ENCODE results near the gene MYOF.
"Not testable (repeated sequence)": the region's sequence is repeated elsewhere in the genome, so short reads cannot be mapped to it uniquely, and the experiment has no call there.

The MYOF gene

DNA sequence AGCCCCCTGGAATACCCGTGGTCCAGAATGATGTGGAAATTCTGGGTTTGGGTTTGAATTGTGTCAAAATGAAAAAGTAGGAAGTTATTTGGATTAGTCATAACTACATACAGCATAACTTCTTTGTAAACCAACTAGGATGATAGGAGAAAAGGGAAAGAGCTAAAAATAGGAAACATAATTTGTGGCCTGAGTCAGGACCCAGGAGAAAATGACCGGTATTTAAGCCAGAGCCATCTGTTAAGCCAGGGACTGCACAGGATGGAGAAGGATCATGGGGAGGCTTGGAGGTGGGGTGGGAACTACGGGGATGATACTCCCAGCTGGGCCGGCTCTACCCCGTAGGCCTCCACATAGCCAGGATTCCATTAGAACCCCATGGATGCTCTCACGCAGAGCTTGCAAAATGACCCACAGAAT is 98.6 kb downstream of the MYOF start:
- peak; percentile 64 for DNase-seq

DNA sequence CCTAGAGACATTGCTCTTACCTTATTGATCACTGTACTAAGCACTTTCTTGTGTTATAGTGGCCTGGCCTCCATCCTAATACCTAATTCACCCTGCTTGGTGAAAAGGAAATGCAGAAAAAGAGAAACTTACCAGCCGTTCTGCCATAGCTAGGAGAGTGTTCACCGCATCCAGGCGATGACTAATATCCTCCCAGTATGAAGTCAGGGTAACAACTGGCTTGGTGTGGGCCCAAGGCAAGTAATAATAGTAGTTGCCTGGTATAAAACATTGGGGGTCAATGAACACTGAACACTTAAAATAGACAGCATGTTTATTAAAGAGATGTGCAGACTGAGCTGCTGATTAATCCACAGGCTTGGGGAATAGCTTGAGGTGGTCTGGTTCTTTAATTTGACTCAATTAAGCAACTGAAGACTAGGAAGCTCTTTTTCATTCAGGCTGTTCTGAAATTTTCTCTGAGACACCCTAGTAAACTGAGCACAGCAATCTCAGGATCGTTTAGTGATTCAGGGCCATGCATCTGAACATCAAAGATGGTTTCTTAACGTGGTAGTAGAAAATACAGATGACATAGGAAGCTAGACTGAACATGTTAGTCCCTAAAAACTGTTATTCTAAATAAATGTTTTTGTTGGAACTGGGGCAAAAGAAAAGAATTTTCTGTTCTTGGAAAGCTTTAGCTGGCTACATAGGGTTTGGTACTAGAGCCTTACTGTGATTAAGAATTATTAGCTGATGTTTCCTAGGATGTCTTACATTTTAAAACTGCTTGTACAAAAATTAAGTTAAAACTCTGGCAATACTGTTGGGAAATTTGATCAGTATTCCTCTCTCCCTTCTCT is 102.2 kb downstream of the MYOF start:
- DNase-seq: peak; percentile 78

DNA sequence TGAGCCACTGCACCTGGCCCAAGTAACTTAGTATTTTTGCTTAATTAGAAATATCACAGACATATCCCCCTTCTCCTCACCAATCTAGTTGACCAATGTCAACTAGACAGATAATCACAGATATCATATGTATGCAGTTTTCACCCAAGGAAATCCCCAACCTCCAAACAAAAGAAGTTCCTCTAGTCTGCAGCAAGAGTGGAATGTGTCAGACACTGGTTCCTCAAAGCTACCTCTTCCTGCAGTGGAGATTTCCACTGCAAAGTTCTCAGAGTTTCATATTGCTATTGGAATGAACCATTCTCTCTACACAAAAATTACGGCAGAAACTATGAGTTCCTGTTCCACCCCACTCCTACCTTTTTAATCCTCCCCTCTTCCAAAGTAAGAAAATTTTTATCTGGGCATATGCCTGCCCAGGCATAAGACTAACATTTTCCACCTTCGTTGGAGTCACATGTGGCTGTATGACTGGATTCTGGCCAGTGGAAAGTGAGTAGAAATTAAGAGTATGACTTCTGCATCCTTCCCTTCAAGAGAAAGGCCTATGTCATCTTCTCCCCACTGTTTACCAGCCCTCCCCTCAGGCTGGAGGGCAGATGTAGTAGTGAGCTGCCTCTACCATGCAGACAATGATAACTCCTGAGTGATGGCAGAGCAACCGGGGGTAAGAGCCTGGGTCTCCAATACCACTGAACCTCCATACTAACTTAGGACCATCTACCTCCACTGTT is 103.0 kb downstream of the MYOF start:
- DNase-seq: peak; percentile 86

DNA sequence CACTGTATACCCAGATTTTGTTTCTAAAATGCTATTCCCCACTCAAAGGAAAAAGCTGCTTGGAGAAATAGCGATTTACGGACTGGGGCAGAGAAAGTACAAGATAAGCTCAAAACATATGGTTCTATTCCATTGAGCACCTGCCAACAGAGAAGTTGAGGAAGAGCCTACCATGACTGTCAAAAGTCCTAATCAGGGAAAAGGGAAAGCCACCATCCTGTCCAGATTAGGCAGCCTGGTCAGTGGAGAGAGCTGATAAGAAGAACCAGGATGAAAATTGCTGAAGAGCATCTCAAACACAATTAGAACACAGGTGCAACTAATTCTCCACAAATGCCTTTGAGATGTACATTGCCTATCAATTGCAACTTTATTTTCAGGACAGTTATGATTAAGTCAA is 104.1 kb downstream of the MYOF start:
- no peak for DNase-seq

DNA sequence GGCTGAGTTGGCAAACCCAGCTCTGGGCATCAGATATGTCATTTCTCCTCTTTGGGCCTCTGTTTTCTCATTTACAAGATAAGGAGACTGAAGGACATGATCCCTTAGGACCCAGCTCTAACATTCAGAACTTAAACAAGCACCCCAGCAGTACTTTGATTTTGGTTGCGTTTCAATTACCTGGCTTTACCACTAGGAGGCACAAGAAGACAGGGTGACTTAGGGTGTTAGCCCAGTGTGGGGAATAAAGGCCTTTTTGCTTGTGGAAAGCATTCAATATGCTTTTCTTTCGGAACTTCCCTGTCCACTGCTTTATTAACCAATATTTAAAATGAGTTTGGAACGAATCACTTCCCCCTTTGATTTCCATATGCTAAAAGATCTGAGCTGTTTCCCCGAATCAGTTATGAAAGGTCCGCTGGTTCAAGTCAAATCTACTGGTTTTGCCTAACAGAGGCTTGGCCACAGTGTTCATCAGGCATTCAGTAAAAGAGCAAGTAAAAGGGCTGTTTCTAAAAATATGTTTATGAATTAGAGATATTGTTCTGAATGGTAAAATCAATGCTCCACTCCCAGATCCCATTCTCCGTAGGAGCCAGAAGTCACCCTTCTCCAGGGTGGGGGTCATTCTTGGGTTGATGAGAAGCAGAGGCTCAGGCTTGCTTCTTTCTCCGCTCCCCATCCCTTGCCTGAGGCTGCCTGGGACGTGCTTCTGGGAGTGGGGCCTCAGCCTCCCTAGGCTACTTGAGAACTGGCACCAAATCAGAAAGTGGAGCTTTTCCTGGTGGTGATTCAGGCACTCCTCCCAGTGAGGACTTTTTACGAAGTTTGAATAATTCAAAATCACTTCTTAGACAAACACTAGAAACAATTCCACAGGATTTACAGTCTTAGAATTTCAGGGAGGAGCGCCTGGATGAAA is 105.5 kb downstream of the MYOF start:
- DNase-seq: peak; percentile 92

DNA sequence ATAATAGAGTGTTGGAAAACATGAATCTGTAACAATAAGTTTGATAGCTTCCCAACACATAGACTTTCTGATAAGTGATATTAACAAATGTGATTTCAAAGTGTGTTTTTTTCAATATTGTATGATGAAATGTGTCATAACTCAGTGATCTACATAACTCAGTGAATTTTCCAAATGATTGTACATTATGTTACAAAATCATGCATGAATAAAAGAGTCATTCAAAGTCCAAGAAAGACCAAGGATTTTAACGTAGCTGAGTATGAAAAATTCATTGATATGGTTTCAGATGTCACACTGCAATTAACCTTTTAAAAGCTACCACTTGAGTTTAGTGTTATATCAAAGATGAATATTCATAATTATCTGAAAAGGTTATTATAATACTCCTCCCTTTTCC is 111.2 kb downstream of the MYOF start:
- no peak for DNase-seq

DNA sequence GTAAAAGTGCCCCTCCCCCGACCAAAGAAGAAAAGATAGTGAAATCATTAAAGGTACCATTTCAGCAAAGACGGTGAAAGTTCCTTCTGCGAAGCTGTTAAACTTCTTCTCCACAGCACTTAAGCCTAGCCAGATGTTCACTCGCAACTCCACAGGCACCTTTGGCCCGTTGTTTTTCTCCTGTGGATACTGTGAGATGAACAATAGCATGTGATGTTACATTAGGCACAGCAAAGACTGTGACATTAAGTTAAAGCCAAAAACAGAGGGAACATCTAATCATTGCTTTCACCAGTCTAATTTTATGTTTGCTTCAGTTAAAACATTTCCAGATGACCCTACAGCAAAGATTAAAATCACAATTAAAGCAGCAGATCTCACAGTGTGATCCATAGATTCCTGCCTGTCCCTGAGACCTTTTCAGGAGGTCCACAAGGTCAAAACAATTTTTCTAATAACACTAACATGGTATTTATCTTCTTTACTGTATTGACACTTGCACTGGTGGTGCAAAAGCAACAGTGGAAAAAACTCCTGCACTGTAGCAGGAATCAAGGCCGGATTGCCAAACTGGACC is 112.5 kb downstream of the MYOF start:
- no peak for DNase-seq

DNA sequence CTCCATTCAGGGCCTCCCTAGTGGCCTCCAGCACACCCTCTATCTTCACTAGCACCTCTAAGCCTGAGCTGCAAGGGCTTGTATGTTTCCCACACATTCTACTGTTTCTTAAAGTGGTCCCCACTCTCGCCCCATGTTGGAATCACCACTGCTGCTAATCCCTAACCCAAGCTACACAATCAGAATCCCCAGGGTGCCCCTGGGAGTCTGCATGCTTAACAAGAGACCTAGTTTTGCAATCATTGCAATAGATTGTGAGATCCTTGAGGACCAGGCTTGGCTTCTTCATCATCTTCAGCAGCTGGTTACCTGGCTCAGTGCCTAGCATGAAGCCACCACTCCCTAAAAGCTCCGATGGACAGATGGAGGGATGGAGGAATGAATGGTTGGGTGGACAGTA is 113.9 kb downstream of the MYOF start:
- DNase-seq: no peak

DNA sequence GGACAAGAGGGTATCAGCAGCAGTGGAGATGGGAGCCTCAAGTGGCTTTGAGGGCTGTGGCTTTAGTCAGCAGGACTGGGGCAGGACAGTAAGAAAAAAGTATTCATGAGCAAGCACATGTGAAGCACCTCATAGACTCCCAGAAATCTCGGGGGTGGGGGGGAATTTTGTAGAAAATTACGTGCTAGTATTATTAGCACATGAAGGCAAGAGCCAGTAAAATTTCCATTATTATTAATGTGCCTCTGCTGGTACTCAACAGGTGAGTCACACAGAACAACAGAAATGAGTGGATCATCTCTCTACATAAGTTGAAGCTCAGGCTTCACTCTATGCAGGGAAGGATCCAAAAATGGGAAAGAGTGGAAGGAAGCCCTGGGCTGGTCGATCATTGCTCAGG is 114.5 kb downstream of the MYOF start:
- DNase-seq: no peak

DNA sequence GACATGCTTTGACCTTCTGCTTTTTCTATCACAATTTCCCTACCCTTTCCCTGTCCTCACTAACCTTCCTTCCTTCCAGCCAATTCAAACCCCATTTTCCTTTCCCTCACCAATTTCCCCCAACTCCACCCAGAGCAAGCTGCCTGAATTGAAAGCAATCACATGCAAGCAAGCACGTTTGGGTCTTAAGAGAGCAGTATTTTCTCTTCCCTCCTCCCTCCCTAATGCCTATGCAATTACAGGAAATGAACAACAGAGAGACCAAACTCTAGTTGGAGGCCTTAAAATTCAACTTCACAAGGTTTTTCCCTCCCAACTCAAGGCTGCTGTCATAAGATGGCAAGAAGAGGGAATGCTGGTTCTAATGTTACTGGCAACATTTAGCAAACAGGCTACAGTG is 117.2 kb downstream of the MYOF start:
- peak; percentile 56 for DNase-seq

DNA sequence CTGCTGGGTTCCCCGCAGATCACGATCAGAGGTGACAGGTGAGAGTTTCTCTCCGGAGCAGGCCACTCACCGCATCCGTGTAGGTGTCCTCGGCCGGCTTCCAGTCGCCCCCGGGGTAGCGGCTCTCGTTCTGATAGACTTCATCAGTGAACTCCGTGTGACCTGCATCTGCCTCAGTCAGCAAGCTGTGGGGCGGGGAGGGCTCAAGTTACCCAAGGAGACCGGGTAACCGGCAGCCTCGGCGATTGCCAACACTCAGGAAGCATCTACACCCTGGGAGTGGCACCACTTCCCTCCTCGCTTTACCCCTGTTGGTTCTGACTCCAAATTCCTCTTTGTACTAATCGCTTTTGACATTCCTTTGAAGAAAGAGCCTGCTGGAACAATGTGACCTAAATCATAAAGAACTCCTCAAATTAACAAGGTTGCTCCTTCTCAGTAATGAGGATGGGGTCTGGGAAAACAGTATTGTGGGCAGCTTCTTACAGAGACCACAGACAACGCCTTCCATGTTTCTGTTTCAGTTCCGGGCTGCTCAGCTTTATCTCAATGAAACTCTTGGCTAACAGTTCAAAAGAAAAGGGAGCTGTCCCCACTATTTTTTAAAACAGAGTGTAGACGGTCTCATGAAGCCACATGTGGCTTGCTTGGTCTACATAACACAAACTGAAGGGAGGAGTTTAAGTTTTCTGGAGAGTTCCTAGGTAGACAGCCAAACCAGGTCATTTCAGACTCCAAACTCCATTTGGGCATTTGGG is 118.1 kb downstream of the MYOF start:
- DNase-seq: peak; percentile 89

DNA sequence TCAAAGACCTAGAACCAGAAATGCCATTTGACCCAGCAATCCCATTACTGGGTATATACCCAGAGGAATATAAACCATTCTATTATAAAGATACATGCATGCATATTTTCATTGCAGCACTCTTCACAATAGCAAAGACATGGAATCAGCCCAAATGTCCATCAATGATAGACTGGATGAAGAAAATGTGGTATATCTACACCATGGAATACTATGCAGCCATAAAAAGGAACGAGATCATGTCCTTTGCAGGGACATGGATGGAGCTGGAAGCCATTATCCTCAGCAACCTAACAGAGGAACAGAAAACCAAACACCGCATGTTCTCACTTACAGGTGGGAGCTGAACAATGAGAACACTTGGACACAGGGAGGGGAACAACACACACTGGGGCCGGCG is 123.7 kb downstream of the MYOF start:
- DNase-seq: not testable (repeated sequence)

DNA sequence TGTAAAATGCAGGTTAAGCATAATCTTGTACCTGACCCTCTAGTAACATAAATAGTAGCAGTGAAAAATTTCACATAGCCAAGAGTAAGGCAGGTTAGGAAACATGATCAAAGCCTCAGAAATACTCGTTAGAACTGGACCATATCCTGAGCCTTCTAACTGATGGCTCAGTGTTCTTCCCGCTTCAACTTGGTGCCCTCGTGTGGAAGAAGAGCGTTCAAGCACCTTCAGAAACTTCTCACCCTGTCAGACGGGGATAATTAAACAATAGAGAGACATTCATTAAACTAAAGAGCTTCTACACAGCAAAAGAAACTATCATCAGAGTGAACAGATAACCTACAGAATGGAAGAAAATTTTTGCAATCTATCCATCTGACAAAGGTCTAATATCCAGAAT is 124.5 kb downstream of the MYOF start:
- DNase-seq: no peak

DNA sequence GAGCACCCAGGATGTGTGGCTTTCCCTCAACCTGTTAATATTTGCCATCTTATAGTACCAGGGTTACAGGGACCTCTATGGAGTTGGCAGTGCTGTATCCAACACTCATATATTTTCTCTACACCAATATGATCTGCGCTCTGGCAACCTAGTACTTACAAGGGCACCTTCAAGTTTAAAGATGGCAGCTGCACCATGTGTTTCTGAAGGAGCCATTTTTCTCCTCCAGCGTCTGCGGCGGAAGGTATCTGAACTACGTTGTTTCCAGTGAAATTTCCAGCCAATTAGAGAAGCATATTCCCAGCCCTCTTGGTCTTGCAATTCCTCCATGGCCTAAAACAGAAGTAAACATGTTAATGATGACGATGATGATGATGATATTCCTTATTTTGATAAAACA is 125.6 kb downstream of the MYOF start:
- no peak for DNase-seq

DNA sequence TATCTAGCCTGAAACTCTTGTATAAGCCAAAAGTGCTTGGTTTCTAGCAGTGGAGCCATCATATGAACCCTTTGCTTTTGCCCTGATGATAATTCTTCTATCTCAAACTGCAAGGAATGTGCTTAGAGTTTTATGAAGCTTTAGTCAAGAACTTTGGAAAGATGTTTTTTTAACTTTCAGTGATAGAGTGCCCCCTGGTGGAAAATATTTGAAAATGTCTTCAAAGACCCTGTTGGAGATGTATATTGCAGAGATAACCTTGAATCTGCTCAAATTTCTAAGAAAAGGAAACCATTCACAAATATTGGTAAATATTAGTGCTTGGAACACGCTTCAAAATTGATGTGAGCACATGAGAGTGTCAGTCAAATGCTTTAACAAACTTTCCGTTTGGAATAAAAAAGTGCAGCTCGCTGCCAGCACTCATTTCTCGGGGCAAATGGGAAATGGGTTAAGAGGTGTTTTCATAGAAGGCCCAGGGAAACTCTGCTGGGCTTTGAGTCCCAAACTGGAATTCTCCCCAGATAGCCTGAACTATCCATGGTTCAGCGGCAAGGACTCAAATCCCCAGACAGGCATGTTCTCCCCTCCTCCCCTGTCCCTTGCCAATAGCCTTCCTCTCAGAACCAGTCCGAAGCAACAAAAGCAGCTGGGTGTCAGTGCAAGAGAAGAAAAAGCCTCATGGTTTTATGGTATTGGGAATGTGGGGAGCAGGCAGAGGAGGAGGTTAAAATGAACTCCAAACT is 129.3 kb downstream of the MYOF start:
- DNase-seq: peak; percentile 32

DNA sequence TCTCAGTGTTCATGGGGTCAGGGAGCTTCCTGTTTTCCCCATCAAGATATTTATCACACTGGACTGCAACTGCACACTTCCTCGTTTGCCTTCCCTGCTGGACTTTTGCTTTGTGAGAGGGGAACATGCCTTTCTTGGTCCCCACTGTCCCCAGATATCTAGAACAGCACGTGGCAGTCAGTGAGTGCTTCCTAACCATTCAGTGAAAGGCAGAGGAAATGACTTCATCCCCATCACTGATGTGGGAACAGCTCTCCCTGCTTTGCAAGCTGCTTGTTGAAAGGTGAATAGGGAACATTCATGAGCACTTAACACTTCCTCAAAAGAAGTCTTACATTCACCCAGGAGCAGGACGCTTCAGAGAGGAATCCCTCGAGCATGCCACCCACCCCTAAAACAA is 135.4 kb downstream of the MYOF start:
- DNase-seq: peak; percentile 58

DNA sequence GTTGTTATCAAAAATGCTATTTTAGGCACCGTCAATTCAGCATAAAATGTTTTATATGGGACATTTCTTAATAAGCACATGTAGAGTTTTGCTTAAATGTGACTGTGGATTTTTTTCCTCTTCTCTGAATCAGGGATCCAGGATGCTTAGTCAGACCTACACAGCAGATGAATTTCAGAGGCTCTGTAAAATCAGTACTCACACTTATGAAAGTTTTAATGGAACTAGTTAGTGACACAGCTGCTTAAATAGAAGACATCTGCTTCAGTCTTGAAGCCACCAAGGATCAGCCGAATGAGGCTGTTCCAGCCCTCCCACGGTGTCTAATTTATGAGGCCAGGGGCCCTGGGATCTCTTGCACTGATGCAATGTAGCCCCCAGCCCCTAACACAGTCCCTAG is 136.0 kb downstream of the MYOF start:
- no peak for DNase-seq

DNA sequence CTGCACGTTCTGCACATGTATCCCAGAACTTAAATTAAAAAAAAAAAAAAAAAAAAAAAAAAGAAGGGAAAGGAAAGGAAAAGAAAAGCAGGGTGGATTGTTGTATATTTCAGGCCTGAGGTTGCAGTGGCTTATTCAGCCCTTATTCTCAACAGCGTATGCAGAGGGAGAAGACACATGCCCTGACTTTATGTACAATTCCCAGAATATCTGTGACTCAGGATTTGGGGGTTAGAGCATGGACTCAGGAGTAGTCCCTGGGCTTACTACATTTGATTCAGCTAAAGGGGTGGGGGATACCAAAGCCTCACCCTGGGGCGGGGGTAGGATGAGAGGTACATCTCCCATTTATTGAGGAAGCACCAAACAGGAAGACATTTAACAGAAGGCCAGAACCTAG is 137.4 kb downstream of the MYOF start:
- no peak for DNase-seq

DNA sequence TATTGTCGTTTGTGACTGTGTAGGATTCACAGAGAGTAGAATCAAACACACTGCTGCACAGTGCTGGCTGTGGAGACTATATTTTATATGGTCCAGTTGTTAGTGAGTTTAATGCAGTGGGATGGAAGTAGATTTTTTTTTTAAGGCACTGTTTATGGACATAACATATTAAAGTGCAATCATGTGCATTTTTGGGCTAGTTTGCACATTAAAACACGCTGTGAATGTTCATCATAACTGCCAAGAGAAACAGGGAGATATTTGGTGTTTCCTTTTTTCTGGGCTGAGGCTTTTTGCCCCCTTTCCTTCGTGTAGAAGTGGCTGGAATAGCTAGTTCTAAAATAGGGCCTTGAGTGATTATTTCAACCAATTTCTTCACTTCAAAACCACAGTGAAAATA is 139.2 kb downstream of the MYOF start:
- no peak for DNase-seq

DNA sequence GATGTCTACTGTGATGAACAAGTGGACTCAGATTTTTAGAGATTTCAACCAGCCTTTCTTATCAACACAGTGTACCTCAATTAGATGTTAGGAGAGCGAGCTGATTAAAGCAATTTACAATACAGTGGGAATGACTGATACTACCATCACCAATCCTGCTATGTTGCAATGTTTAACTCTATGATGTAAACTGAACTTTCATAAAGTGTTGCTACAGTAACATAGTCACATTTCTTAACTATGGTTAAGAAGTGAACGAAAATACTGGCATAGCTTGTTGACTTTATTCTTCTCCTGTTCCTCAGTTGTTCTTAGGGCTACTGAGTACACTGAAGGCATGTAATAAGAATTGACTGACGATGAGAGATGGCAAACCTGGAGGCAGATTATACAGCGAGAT is 139.8 kb downstream of the MYOF start:
- peak; percentile 46 for DNase-seq

DNA sequence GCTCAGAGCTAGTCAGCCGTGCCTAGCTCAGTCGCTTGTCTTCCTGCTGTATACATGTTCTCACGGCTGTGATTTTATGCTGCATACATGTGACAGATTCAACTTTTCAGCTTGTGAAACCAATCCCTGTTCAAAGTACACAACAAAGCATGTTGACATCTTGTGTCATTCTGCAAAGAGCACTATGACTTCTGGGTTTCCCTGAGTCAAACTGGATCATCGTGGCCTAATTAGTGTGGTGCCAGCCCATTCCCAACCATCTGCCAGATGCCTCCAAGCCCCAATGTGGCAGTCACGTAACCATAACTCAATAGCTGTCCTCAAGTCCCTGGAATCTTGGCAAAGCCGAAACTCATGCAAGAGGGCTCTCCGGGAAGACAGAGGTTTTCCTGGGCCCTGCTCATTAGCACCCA is 144.8 kb downstream of the MYOF start:
- DNase-seq: no peak

All from inflammatory macrophage treated with lipopolysaccharide for 4 hours (primary cell).